Stomach (tissue), 9 donors: ENCODE measurements around the gene GPR153. TPM values are rescaled to one million over a fixed set of nuclear protein-coding genes. Genes with fewer than 3 reads are reported as not detected.

Experiments
- DNase-seq, 2 donors: peaks; one replicate each; pipeline versions ENCODE4 v3.0.0 to v3.0.0-alpha.2; 2013 to 2019
- H3K27ac ChIP-seq, 5 donors: fragments of 200-600 bp in 4 of 5; sonication (generic) in 4 of 5; one replicate each; pipeline ENCODE4 v1.5.1; 2013 to 2019; ENCODE audit warnings: mild to moderate bottlenecking in 1 of 5, moderate library complexity in 1 of 5
- H3K27me3 ChIP-seq, 3 donors: fragments of 200-600 bp; sonication (generic); one replicate each; pipeline ENCODE4 v1.5.1; 2017 to 2019; ENCODE audit warnings: mixed run types in 1 of 3
- H3K36me3 ChIP-seq, 4 donors: fragments of 200-600 bp; sonication (generic); 1 replicate in 3 of 4; 2 replicates in 1 of 4; pipeline ENCODE4 v1.5.1; 2016 to 2019
- H3K4me1 ChIP-seq, 4 donors: fragments of 200-600 bp; sonication (generic); one replicate each; pipeline ENCODE4 v1.5.1; 2016 to 2019
- H3K4me3 ChIP-seq, 4 donors: fragments of 200-600 bp; sonication (generic) in 3 of 4; one replicate each; pipeline ENCODE4 v1.5.1; 2016 to 2019; ENCODE audit warnings: mild to moderate bottlenecking in 1 of 4
- H3K9me3 ChIP-seq, 4 donors: fragments of 200-600 bp; sonication (generic); one replicate each; pipeline ENCODE4 v1.5.1; 2016 to 2019
- EP300 ChIP-seq: sonication (generic); formaldehyde crosslinking; IDR thresholded peaks from one replicate; pipeline ENCODE4 v1.6.1; 2017; ENCODE audit warnings: antibody characterized with exemption
- POLR2A ChIP-seq, 4 donors: fragments of 450-650 bp; IDR thresholded peaks; one replicate each; pipeline ENCODE4 v1.6.1; 2016; ENCODE audit warnings: antibody characterized with exemption in 4 of 4, control low read depth in 2 of 4, mild to moderate bottlenecking in 1 of 4, moderate library complexity in 1 of 4
- POLR2AphosphoS5 ChIP-seq, 3 donors: sonication (generic); formaldehyde crosslinking; IDR thresholded peaks; one replicate each; pipeline ENCODE4 v1.6.1; 2016; ENCODE audit warnings: antibody characterized with exemption in 3 of 3
- WGBS, 5 donors: extraction: QIAGEN DNeasy Blood & Tissue Kit in 3 of 5; methylation state at CpG; one replicate each; pipeline versions ENCODE4 v1.1.5 to v1.1.7; 2013 to 2018; 5-methylcytosine and 5-hydroxymethylcytosine counted together
- intact Hi-C: fragments of 100-400 bp; cut with DNase I; formaldehyde crosslinking; loops from one replicate; pipeline ENCODE4 v1.15.1; 2023; ENCODE audit warnings: low total_unique reads
- polyA plus RNA-seq, 3 donors: library from polyadenylated mRNA; stranded (reverse); fragments of 200-250 nt; gene quantifications; one replicate each; pipeline ENCODE4 v1.2.3, GENCODE V29; 2013
- total RNA-seq, 5 donors: library from RNA; depleted of rRNA; stranded (reverse); fragments of >200 nt; gene quantifications; one replicate each; pipeline versions ENCODE4 v1.1.0 to v1.2.3, GENCODE V29; 2014 to 2016
- TF ChIP-seq, protein P1 (sequence below), 7 experiments: fragments of 450-650 bp in 4 of 7; fragments of 200-600 bp in 3 of 7; sonication (generic) in 3 of 7; IDR thresholded peaks; one replicate each; pipeline ENCODE4 v1.5.1; 2016 to 2019; ENCODE audit warnings: antibody characterized with exemption in 7 of 7, control low read depth in 2 of 7, mild to moderate bottlenecking in 1 of 7
- donor health status: healthy with polysubstance abuse.
- donor health status: Bipolar disorder and iron deficiency.
- donor health status: healthy.

GPR153 gene
- total and polyA plus RNA-seq, 8 donors = 1.8 to 63.1 (median 2.8) TPM

- Histone ChIP-seq H3K4me1 (peaks cover 0 to 17% (median 7%) of the 10 kb centered on the region in 4 donors), H3K36me3 (peaks cover 0 to 8% (median 0%) of the 10 kb centered on the region in 4 donors), H3K9me3 (no peaks in the 10 kb centered on the region), H3K27me3 (no peaks in the 10 kb centered on the region), H3K4me3 (no peak overlapping the region), H3K27ac (no peak overlapping the region)
- TF ChIP-seq POLR2A (IDR thresholded peaks at IDR 0.05) (no peak), POLR2AphosphoS5 (IDR thresholded peaks at IDR 0.05) (no peak), EP300 (no peak)
- TF ChIP-seq, protein P1, sequence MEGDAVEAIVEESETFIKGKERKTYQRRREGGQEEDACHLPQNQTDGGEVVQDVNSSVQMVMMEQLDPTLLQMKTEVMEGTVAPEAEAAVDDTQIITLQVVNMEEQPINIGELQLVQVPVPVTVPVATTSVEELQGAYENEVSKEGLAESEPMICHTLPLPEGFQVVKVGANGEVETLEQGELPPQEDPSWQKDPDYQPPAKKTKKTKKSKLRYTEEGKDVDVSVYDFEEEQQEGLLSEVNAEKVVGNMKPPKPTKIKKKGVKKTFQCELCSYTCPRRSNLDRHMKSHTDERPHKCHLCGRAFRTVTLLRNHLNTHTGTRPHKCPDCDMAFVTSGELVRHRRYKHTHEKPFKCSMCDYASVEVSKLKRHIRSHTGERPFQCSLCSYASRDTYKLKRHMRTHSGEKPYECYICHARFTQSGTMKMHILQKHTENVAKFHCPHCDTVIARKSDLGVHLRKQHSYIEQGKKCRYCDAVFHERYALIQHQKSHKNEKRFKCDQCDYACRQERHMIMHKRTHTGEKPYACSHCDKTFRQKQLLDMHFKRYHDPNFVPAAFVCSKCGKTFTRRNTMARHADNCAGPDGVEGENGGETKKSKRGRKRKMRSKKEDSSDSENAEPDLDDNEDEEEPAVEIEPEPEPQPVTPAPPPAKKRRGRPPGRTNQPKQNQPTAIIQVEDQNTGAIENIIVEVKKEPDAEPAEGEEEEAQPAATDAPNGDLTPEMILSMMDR (IDR thresholded peaks at IDR 0.05) = no peak
- intact Hi-C loops = no loop called here
- whole genome bisulfite sequencing, 5 donors = 82 to 86% (median 84%) methylated on average over 9 of the region's 9 CpGs
- DNase-seq = no peak
Measured at GRCh38 chr1:6278263-6278662, 17.4 kb upstream of the GPR153 start.

- H3K36me3 ChIP-seq = peaks cover 0 to 8% (median 0%) of the 10 kb centered on the region in 4 donors
- peak overlapping the region in 2 of 5 donors; percentile 53 to 70 for H3K27ac ChIP-seq
- 85 to 90% (median 88%) methylated on average over 14 to 20 of the region's 20 CpGs for WGBS, 5 donors
- peaks cover 0 to 24% (median 9%) of the 10 kb centered on the region in 4 donors for H3K4me1 ChIP-seq
- no peak for TF ChIP-seq POLR2A (IDR thresholded peaks at IDR 0.05)
- no peak for TF ChIP-seq POLR2AphosphoS5 (IDR thresholded peaks at IDR 0.05)
- TF ChIP-seq, protein P1 (IDR thresholded peaks at IDR 0.05) = no peak
- H3K9me3 ChIP-seq = no peaks in the 10 kb centered on the region
- intact Hi-C loops = no loop called here
- no peaks in the 10 kb centered on the region for H3K27me3 ChIP-seq
- no peak for DNase-seq
- H3K4me3 ChIP-seq = no peak overlapping the region
Measured at GRCh38 chr1:6276811-6277555, 16.1 kb upstream of the GPR153 start.

DNA sequence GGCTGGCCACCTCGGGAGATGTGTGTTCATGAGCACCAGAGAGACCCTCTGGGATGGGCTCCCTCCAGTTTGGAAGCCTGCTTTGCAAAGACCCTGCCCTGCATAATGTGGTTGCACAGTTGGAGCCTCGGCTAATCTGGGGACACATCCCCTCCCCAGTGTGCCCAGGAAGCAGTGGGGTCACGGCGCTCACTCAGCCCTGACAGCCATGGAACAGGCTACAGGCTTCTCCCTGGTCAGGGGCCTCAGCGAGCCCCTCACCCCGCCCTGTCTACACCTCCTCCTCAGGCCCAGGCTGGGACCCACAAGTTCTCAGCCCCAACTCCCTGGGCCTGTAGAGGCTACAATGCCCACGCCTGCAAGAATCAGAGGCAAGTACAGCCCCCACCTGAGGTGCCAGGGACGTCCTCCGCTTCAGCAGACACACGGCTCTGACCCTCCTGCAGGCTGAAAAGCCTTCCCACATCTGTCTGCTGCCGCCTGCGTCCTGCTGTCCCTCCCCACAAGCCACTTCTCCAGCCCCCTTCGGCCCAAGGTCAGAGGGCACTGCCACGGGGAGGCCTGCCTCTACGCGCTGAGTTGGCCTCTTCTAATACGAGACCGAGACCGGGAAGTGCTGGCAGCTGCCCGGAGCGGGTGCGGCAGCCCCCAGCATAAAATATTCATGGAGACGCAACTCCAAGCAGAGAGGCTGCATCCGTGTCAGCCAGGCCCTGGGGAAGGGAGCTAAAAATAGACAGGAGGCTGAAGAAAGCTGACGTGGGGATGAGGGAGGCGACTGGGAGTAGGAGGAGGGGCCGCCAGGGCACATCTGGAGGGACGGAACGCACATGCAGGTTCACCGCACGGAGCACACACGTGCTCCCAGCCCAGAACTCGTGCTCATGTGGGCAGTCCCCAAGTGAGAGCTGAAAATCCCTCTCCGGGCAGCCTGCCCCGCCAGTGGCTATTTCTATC lies 15.2 kb upstream of the GPR153 start:
- 55 to 78% (median 66%) methylated on average over 30 to 35 of the region's 35 CpGs for WGBS, 5 donors
- peak in 1 of 2 donors; percentile 94 for DNase-seq
- H3K9me3 ChIP-seq = no peaks in the 10 kb centered on the region
- intact Hi-C loops = no loop called here
- TF ChIP-seq POLR2AphosphoS5 (IDR thresholded peaks at IDR 0.05) = peak in 1 of 3 donors; percentile 71
- no peak for TF ChIP-seq POLR2A (IDR thresholded peaks at IDR 0.05)
- TF ChIP-seq EP300 = peak; percentile 34
- no peaks in the 10 kb centered on the region for H3K27me3 ChIP-seq
- H3K27ac ChIP-seq = peak overlapping the region in 4 of 5 donors; percentile 43 to 70 (median 50)
- H3K4me3 ChIP-seq = peak overlapping the region in 1 of 4 donors; percentile 9
- H3K4me1 ChIP-seq = peaks cover 0 to 24% (median 9%) of the 10 kb centered on the region in 4 donors
- peaks cover 0 to 8% (median 0%) of the 10 kb centered on the region in 4 donors for H3K36me3 ChIP-seq

- TF ChIP-seq, protein P1 (IDR thresholded peaks at IDR 0.05) = no peak
- TF ChIP-seq POLR2AphosphoS5 (IDR thresholded peaks at IDR 0.05) = no peak
- TF ChIP-seq EP300 = no peak
- no peak for TF ChIP-seq POLR2A (IDR thresholded peaks at IDR 0.05)
- no peak overlapping the region for H3K4me3 ChIP-seq
- no peak for DNase-seq
- H3K27me3 ChIP-seq = no peaks in the 10 kb centered on the region
- no peaks in the 10 kb centered on the region for H3K36me3 ChIP-seq
- no peaks in the 10 kb centered on the region for H3K9me3 ChIP-seq
- H3K27ac ChIP-seq = no peak overlapping the region
- intact Hi-C loops = no loop called here
- 97 to 100% (median 99%) methylated on average over 8 to 16 of the region's 16 CpGs for WGBS, 5 donors
- H3K4me1 ChIP-seq = peaks cover 0 to 31% (median 19%) of the 10 kb centered on the region in 4 donors
Measured at GRCh38 chr1:6274622-6275139, 13.8 kb upstream of the GPR153 start.
